CD4-positive, alpha-beta T cell treated with Interferon alpha-2 for 1 hour (primary cell): ENCODE measurements around the gene ZNF442.
"Not testable (repeated sequence)": the region's sequence is repeated elsewhere in the genome, so short reads cannot be mapped to it uniquely, and the experiment has no call there.

Source experiments
- DNase-seq, 2 donors: peaks; one replicate each; pipeline ENCODE4 v3.0.0-alpha.2; 2020 to 2022

Gene ZNF442

DNA sequence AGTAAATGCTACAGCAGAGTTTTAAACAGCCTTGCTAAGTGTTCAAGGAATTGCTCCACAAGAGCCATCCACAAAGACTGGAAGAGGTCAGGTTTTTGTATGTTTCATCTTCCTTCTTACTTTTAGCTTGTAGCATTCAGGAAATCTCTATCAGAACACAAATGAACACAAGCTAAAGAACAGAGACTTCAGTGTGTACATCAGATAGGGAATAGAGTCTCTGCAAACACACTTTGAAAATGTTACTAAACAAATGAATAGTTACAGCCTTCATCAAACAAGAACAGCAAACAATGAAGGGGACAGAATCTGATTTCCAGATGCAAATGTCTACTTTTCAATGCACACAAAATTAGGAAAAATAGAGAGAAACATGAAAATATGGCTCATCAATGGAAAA is 39.8 kb downstream of the ZNF442 start:
- DNase-seq = no peak

- DNase-seq = no peak
Measured at GRCh38 chr19:12318782-12319413, 46.6 kb downstream of the ZNF442 start.

DNA sequence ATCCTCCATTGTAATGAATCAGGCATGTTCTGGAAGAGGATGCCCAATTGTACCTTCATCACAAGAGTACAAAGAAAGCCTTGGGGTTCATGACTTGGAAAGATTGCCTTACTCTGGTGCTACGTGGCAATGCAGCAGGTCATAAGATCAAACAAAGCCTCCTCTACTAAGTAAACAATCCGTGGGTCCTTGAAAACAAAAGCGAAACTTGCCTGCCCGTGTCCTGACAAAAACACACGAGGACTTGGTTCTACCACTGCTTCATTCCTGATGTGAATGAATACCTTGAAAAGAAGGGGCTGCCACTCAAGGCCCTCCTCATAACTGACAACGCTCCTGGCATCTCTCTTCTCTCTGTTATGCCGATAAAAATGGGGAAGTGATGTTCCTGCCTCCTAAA is 50.9 kb downstream of the ZNF442 start:
- DNase-seq = no peak

GRCh38 chr19:12308891-12309290 is 56.6 kb downstream of the ZNF442 start:
- not testable (repeated sequence) for DNase-seq
